SIG-M5 treated with dmso at 0.1 percent for 504 hours (cell line): Measurements from ENCODE around the gene SPATA18.
"Not testable (repeated sequence)": the region's sequence is repeated elsewhere in the genome, so short reads cannot be mapped to it uniquely, and the experiment has no call there.

ENCODE experiments used
- DNase-seq: peaks from one replicate; lab custom pipeline; 2025; ENCODE audit not compliant: unreplicated experiment; lab: John Stamatoyannopoulos, UW

Gene SPATA18

DNA sequence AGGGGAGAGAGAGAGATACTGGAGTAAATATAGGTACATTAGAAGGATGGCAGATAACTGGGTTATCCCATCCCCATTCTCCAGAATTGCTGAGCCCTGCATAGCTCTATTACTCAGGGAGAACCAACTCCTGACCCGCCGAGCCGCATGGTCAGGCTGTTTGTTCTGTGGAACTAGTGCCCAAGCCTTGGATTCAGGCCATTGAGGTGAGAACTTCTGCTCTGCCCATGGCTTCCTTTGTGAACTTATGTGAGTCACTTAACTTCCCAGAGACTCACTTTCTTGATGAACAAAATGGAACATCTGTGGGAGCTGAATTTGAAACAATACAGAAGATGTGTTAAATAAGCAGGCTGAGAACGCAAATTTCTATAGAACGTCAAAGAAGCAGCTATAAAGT is 54.2 kb downstream of the SPATA18 start:
- DNase-seq = no peak

DNA sequence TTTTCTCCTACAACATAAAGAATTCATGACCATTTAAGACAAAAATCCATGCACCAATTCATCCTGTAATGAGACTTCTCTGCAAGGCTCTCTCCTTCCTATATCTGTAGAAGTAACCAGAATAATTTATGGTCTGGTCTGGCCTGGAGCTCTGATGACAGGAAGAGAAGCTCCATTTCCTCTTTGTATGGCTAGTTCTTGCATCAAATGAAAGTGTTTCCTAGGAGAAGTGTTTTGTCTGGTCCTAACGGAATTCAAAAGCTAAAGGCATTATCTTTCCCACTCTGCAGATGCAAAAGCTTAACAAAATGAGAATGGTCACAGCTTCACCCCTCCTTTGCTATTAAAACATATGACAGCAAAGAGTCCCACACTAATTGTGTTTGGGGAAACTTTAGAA is 55.1 kb downstream of the SPATA18 start:
- DNase-seq = no peak

DNA sequence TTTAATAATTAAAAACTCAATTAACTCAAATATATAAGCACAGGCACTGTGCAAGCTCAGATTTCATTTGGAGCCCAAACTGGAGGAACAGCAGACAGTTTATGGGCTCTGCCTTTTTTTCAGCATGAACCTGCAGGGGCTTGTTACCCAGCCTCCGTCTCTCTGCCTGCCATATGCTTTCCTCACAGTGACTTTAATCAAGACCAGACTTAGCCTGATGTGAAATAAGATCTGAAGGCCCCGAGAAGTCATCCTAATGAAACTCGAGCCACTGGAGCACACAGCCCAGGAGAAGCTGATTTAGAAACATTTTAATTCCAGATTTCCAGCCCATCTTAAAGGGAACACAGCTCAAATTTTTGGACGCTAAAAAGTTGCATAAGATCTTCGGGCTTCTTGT is 55.6 kb downstream of the SPATA18 start:
- DNase-seq = no peak

DNA sequence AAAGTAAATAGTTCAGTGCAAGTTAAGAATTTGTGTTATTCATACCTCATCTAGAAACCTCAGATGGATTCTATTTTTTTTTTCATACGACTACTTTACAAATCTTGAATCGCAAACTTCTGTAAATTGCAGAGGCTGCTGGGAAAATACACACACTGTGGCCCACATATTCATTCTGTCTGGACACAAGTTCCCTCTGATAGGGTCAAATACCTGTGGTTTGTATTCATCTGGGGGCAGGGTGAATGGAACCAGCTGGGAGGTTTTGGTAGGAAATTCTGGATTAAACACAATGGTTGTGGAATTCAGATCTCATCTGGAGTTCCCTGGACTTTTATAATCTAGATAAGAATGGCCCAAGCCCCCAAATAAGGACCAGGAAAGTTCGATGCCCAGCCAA is 56.2 kb downstream of the SPATA18 start:
- DNase-seq = no peak

DNA sequence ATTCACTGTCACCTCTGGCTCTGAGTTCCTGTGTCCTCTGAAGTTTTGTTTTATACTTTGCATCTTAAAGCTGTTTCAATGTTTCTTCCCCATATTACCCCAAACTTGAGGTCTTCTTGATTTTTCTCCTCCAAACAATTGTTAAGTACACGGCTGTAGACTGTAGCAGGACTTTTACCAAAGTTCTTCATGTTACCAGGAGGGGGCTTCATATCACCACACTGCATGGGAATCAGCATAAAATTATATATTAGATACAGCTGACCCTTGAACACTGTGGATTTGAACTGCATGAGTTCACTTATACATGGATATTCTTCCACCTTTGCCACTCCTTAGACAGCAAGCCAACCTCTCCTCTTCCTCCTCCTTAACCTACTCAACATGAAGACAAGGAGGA is 56.6 kb downstream of the SPATA18 start:
- no peak for DNase-seq

DNA sequence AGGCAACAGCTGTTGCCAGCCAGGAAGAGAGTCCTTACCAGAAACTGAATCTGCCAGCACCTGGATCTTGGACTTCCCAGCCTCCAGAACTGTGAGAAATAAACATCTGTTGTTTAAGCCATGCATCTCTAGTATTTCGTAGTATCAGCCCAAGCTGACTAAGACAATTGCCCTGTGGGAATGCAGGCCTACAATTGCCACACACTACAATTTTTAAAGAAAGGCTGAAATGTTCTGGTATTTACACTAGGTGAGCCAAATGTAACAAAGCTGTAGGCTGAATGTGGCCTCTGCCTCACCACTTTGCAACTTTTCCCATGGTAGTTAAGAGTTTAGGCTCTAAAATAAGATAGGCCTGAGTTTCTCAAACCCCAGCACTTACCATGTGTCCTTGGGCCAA is 59.1 kb downstream of the SPATA18 start:
- DNase-seq = no peak

DNA sequence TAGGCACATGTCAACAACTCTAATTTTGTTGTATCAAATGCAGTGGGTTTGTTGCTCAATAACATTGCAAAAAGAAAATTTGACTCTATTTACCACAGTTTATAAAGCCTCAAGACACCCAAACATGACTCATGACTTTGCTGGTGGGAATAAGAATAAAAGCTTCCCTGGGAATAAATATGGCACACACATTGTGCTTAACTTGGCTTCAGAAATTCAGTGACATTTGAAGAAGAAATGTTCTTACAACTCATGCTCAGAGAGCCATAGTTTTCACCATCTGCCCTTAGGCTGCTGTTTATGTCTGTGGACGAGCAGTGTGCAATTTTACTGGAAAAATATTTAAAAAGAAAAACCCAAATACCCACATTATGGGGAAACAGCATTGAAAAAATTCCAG is 60.9 kb downstream of the SPATA18 start:
- DNase-seq = no peak

DNA sequence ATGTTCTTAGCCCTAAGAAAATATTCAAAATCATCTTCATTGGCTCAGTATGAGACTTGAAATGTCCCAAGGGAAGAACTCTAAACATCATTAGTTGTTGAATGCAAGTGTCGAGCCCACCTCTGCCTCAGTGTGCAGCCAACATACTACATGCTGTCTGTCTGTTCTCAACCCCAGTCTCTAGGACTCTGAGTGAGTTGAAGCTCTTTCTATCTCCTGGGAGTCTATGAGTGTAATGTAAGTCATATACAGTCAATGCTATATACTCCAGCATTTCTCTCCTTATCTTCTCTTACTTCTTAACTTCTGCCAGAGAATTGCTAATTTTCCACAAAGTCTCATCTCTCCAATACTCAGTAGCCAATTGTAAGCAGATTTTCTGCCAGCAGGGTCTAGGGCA is 61.3 kb downstream of the SPATA18 start:
- DNase-seq = no peak

DNA sequence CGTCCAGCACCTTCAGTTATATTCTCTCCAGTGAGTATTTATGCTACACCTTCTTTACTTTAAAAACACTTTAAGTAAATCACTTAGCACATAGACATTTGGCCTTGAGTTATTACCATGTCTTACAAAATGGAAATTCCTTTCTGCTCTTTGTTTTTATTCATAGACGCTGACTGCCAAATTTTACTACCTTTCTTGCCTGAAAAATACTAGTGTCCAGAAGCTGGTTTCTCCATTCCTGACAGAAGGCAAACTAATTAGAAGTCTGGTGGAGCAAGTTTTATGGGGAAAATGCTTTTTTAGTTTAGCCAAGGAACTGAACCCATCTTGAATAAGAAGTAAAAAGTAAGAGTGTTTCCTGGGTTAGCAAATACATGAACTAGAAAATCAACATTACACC is 65.5 kb downstream of the SPATA18 start:
- no peak for DNase-seq

DNA sequence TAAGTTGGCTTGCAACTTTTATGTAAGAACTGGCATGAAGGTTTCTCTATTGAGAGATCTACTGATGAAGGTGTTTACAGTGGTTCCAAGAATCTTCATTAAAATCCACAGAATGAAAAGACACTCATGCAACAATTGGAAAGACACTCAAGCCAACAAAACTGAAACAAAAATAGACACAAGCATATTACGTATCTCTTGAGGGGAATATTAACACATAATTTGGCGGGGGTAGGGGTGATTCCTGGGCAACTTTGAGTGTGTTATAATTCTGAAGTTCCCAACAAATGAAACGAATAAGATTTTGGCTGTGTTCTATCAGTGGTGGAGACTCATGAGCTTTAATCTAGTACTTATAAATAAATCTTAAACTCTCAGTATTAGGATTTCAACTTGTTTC is 75.1 kb downstream of the SPATA18 start:
- DNase-seq = no peak

DNA sequence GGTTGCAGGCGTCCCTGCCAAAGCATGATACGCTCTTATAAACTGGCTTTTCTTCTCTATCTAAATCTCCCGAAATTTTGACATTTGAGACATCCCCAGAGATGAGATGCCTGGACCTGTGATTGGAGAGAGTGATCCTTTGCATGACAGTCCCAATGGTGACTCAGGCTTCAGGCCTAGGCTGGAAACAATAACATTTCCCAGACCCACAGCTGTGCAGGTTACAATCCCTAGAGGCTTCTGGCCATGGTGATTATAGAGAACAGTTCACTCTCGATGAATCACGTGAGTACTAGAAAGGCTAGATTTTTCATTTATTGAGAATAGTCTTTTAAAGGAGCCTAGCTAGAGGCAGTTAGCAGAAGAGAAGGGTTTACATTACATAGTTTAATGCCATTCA is 75.9 kb downstream of the SPATA18 start:
- DNase-seq = no peak

DNA sequence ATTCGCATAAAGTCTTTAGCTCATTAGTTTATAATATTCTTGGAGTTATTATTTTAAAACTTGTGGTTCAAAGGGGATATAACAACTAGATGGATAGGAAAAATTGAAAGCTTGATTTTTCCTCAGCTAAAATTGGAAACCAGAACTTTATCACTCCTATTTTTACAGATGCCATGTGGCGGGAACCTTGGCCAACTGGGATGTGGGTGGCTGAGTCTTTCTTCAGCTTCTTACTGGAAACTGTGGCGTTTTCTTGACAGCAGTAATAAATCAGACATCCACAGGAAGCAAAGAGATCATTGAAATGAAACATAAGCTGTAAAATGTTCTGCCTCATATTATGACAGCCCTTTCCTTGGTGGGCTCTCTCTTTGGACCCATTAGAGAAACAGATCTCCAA is 84.1 kb downstream of the SPATA18 start:
- no peak for DNase-seq

DNA sequence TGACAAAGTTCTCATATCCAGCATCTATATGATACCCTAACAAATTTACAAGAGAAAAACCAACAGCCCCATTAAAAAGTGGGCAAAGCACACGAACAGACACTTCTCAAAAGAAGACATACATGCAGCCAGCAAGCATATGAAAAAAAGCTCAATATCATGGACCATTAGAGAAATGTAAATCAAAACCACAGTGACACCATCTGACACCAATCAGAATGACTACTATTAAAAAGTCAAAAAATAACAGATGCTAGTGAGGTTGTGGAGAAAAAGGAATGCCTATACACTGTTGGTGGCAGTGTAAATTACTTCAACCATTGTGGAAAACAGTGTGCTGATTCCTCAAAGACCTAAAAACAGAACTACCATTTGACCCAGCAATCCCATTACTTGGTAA is 86.0 kb downstream of the SPATA18 start:
- DNase-seq = not testable (repeated sequence)

DNA sequence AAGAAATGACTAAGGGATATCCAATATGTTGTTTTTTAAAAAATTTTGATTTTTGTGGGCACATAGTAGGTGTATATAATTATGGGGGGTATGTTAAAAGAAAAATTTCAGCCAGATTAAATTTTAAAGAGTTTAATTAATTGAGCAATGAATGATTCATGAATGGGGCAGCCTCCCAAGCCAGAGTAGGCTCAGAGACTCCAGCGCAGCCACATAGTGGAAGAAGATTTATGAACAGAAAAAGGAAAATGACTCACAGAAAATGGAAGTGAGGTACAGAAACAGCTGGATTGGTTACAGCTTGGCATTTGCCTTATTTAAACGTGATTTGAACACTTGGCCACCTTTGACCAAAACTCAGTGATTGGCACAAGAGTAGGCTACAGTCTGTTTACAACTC is 91.7 kb downstream of the SPATA18 start:
- no peak for DNase-seq

DNA sequence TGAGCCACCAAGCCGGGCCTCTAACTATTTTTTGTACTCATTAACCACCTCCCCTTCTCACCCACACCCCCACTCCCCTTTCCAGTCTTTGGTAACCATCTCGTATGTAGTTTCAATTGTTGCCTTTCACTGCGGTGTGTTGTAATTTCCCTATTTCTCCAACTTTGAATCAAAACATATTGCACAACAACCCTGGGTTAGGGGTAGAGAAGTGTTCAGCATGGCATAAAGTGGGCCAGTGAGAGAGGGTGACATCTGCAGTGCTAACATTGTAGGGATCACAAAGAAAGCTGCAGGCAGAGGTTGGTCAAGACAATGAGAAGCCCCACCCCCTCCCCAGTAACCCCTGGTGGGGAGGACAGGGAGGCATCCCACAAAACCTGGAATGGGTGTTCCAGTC is 92.7 kb downstream of the SPATA18 start:
- peak; percentile 31 for DNase-seq

DNA sequence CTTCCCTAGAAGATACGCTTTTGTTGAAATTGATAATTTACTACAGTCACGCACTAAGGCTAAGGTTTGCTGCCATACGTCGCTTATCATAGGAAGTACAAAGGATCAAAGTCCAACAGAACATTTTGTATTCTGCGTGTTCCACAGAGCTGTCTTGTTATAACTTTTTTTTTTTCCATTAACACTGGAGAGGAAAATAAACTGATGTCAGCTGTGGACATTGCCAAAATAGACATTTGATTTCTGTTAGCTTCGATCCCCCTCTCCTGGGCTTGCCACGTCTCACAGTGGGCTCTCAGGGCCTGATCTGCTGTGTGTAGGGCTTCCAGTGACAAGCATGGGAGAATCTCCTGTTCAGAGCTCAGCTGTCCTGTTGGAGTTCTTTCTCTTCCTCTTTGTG is 93.3 kb downstream of the SPATA18 start:
- DNase-seq = no peak
